ENCODE data around the gene FANCG.

- TF ChIP-seq, protein P1, sequence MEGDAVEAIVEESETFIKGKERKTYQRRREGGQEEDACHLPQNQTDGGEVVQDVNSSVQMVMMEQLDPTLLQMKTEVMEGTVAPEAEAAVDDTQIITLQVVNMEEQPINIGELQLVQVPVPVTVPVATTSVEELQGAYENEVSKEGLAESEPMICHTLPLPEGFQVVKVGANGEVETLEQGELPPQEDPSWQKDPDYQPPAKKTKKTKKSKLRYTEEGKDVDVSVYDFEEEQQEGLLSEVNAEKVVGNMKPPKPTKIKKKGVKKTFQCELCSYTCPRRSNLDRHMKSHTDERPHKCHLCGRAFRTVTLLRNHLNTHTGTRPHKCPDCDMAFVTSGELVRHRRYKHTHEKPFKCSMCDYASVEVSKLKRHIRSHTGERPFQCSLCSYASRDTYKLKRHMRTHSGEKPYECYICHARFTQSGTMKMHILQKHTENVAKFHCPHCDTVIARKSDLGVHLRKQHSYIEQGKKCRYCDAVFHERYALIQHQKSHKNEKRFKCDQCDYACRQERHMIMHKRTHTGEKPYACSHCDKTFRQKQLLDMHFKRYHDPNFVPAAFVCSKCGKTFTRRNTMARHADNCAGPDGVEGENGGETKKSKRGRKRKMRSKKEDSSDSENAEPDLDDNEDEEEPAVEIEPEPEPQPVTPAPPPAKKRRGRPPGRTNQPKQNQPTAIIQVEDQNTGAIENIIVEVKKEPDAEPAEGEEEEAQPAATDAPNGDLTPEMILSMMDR (IDR thresholded peaks at IDR 0.05), result no peak
- TF ChIP-seq POLR2AphosphoS5 (IDR thresholded peaks at IDR 0.05; ENCODE audit: low read depth, low read length) (no peak), TCF7L2 (IDR thresholded peaks at IDR 0.05; ENCODE audit: low read depth, low read length) (peak; percentile 33; the same call in 1 of the 2 replicates)
Measured at GRCh38 chr9:35026671-35027070, 53.1 kb downstream of the FANCG start.

All from Panc1 (cell line).